Fibroblast of lung (primary cell): ENCODE data around the gene CTU1. TPM values are rescaled to one million over a fixed set of nuclear protein-coding genes. Genes with fewer than 3 reads are reported as not detected.

Experiments
- DNase-seq, 2 donors: peaks; one replicate each; pipeline versions ENCODE4 v3.0.0 to v3.0.0-alpha.2; 2010; ENCODE audit warnings: low read depth in 2 of 2
- H2AFZ ChIP-seq: 2 replicates; pipeline ENCODE4 v1.5.1; 2012; ENCODE audit warnings: low read length, control low read depth, inconsistent platforms
- H3K27ac ChIP-seq: 2 replicates; pipeline ENCODE4 v1.5.1; 2011; ENCODE audit warnings: low read length, control low read depth; ENCODE audit not compliant: insufficient read depth
- H3K27me3 ChIP-seq: 2 replicates; pipeline ENCODE4 v1.5.1; 2011; ENCODE audit warnings: mild to moderate bottlenecking, low read length; ENCODE audit not compliant: control insufficient read depth, insufficient read depth
- H3K36me3 ChIP-seq: 2 replicates; pipeline ENCODE4 v1.5.1; 2011; ENCODE audit warnings: low read length; ENCODE audit not compliant: control insufficient read depth, insufficient read depth
- H3K4me1 ChIP-seq: 2 replicates; pipeline ENCODE4 v1.5.1; 2011; ENCODE audit warnings: low read length; ENCODE audit not compliant: control insufficient read depth, insufficient read depth; ENCODE audit errors: extremely low read depth
- H3K4me2 ChIP-seq: 2 replicates; pipeline ENCODE4 v1.5.1; 2011; ENCODE audit warnings: low read length, control low read depth; ENCODE audit not compliant: insufficient read depth; ENCODE audit errors: extremely low read depth
- H3K4me3 ChIP-seq, 4 experiments: fragments of 200-600 bp in 1 of 4; sonication (generic) in 1 of 4; replicated peaks in 1 of 4; 2 replicates each; pipeline ENCODE4 v1.5.1; 2011 to 2016; ENCODE audit warnings: low read length in 4 of 4, low read depth in 3 of 4, mild to moderate bottlenecking in 3 of 4, control low read depth in 2 of 4, inconsistent platforms in 1 of 4, mixed read lengths in 1 of 4; ENCODE audit not compliant: insufficient read depth in 1 of 4; ENCODE audit errors: control extremely low read depth in 1 of 4
- H3K79me2 ChIP-seq: 2 replicates; pipeline ENCODE4 v1.5.1; 2012; ENCODE audit warnings: mild to moderate bottlenecking, low read length, inconsistent platforms; ENCODE audit not compliant: control insufficient read depth, insufficient read depth
- H3K9ac ChIP-seq: 2 replicates; pipeline ENCODE4 v1.5.1; 2011; ENCODE audit warnings: mild to moderate bottlenecking, low read length, control low read depth; ENCODE audit not compliant: insufficient read depth
- H3K9me3 ChIP-seq: 2 replicates; pipeline ENCODE4 v1.5.1; 2012; ENCODE audit warnings: low read depth, low read length; ENCODE audit not compliant: control insufficient read depth, insufficient read depth
- H4K20me1 ChIP-seq: 2 replicates; pipeline ENCODE4 v1.5.1; 2011; ENCODE audit warnings: low read length; ENCODE audit not compliant: control insufficient read depth, insufficient read depth; ENCODE audit errors: extremely low read depth
- CTCF ChIP-seq, 2 donors: IDR thresholded peaks in 1 of 2; conservative IDR thresholded peaks in 1 of 2; 1 replicate in 1 of 2; 2 replicates in 1 of 2; pipeline ENCODE4 v1.5.1; 2011 to 2012; ENCODE audit warnings: low read length in 2 of 2, control low read depth in 1 of 2, inconsistent platforms in 1 of 2, low read depth in 1 of 2, mild to moderate bottlenecking in 1 of 2
- EZH2 ChIP-seq: IDR thresholded peaks from 2 replicates; pipeline ENCODE4 v1.5.1; 2012; ENCODE audit warnings: low read length, control low read depth, mild to moderate bottlenecking; ENCODE audit errors: missing control alignments
- polyA plus RNA-seq, 2 donors: library from polyadenylated mRNA; depleted of rRNA in 1 of 2; stranded (reverse) in 1 of 2; unstranded in 1 of 2; fragments of >200 nt; gene quantifications; 2 replicates each; pipeline ENCODE4 v1.2.1, GENCODE V29; 2011 to 2012; ENCODE audit warnings: missing spikeins in 1 of 2
- total RNA-seq: library from RNA; depleted of rRNA; stranded (reverse); fragments of >200 nt; gene quantifications from 2 replicates; pipeline ENCODE4 v1.2.1, GENCODE V29; 2014

The CTU1 gene
- total and polyA plus RNA-seq, 2 donors (not counting 1 experiment from before 2014, with no cell fraction given) = 1.2 to 8.1 TPM

- no peaks in the 10 kb centered on the region for H3K4me1 ChIP-seq
- H3K27ac ChIP-seq = no peak overlapping the region
- DNase-seq = no peak
- TF ChIP-seq CTCF (conservative IDR thresholded peaks at IDR 0.05 in 1 of 2, IDR thresholded peaks at IDR 0.05 in 1 of 2; ENCODE audit: low read depth in 1 of 2, low read length in 2 of 2) = no peak
- TF ChIP-seq EZH2 = no peak
- H3K9ac ChIP-seq = no peak overlapping the region
- no peaks in the 10 kb centered on the region for H4K20me1 ChIP-seq
- H3K27me3 ChIP-seq = no peaks in the 10 kb centered on the region
- no peak overlapping the region for H2AFZ ChIP-seq
- no peaks in the 10 kb centered on the region for H3K9me3 ChIP-seq
- H3K79me2 ChIP-seq = no peaks in the 10 kb centered on the region
- H3K4me3 ChIP-seq = no peak overlapping the region
- H3K36me3 ChIP-seq = no peaks in the 10 kb centered on the region
- no peak overlapping the region for H3K4me2 ChIP-seq
Observed at GRCh38 chr19:51124216-51124615, 16.0 kb upstream of the CTU1 start.

GRCh38 chr19:51123802-51124201, 15.6 kb upstream of the CTU1 start:
- no peaks in the 10 kb centered on the region for H3K9me3 ChIP-seq
- no peaks in the 10 kb centered on the region for H4K20me1 ChIP-seq
- H3K4me1 ChIP-seq = no peaks in the 10 kb centered on the region
- no peaks in the 10 kb centered on the region for H3K27me3 ChIP-seq
- H3K27ac ChIP-seq = no peak overlapping the region
- no peak overlapping the region for H3K4me3 ChIP-seq
- no peaks in the 10 kb centered on the region for H3K79me2 ChIP-seq
- no peak overlapping the region for H2AFZ ChIP-seq
- H3K4me2 ChIP-seq = no peak overlapping the region
- TF ChIP-seq CTCF (conservative IDR thresholded peaks at IDR 0.05 in 1 of 2, IDR thresholded peaks at IDR 0.05 in 1 of 2; ENCODE audit: low read depth in 1 of 2, low read length in 2 of 2) = no peak
- no peaks in the 10 kb centered on the region for H3K36me3 ChIP-seq
- no peak for DNase-seq
- no peak overlapping the region for H3K9ac ChIP-seq

- no peak overlapping the region for H3K9ac ChIP-seq
- H3K27me3 ChIP-seq = no peaks in the 10 kb centered on the region
- no peak for DNase-seq
- no peaks in the 10 kb centered on the region for H3K36me3 ChIP-seq
- H2AFZ ChIP-seq = no peak overlapping the region
- no peak for TF ChIP-seq CTCF (conservative IDR thresholded peaks at IDR 0.05 in 1 of 2, IDR thresholded peaks at IDR 0.05 in 1 of 2; ENCODE audit: low read depth in 1 of 2, low read length in 2 of 2)
- no peak for TF ChIP-seq EZH2
- no peaks in the 10 kb centered on the region for H3K9me3 ChIP-seq
- H3K79me2 ChIP-seq = no peaks in the 10 kb centered on the region
- H3K27ac ChIP-seq = no peak overlapping the region
- H3K4me2 ChIP-seq = no peak overlapping the region
- no peaks in the 10 kb centered on the region for H4K20me1 ChIP-seq
- no peaks in the 10 kb centered on the region for H3K4me1 ChIP-seq
- H3K4me3 ChIP-seq = no peak overlapping the region
Observed at GRCh38 chr19:51123381-51123800, 15.2 kb upstream of the CTU1 start.
